Activated T-helper 9 cell treated with anti-CD3 and anti-CD28 coated beads, Interleukin-2, amount 50 U/mL, for 16 hours (primary cell): ENCODE data around the gene FUT1.
A peak's percentile ranks its signal among the peaks of the same experiment; 100 is the strongest.
"Not testable (repeated sequence)": the region's sequence is repeated elsewhere in the genome, so short reads cannot be mapped to it uniquely, and the experiment has no call there.

Source experiments
- DNase-seq: peaks from one replicate; pipeline ENCODE4 v3.0.0-alpha.2; 2020; ENCODE audit warnings: low read depth

FUT1 gene

GRCh38 chr19:48752496-48753365, at the start of gene FUT1:
Gene FUT1, minus strand, starts transcription at chr19:48752641. Its CDS starts 1,360 bp downstream, at chr19:48751281.
- DNase-seq: no peak

DNA sequence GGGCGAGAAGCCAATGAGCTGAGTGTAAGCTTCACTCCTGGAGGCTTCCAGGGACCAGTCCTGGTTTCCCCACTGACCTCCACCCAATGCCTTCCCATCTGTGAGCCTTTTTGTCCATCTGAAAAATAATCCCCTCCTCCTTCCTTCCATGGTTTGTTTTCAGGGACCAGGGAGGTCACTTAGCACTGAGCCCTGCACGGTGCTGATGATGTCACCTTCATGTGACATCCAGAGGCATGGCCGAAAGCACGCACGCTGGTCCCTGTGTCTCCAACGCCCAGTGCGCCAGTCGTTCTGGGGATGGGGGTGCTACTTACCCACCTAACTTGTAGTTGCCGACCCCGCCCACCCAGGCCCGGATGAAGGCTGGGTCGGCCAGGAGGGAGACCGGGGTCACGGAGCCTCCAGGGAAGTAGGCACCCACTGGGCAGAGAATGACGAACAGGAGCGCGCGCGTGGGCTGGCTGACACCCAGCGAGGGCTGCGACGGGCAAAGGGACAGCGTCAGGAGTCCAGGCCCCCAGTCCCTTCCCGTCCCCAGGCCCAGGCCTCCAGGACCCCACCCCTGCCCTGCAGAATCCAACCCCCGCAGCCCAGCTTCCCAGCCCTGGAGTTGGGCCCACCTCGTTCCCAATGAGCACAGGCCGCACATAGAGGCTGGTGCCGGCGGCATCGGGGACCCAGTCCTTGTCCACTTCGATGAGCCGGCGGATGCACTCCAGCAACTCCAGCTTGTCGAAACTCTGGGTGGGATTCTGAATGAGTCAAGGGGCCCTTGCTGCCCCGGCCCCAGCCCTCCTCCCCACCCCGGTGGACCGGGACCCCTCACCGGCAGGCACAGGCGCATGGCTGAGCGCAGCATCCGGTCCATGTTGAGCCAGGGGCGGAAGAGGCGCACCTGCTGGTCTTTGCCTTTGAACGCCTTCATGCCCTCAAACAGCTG, 47.2 kb upstream of the FUT1 start:
- no peak for DNase-seq

DNA sequence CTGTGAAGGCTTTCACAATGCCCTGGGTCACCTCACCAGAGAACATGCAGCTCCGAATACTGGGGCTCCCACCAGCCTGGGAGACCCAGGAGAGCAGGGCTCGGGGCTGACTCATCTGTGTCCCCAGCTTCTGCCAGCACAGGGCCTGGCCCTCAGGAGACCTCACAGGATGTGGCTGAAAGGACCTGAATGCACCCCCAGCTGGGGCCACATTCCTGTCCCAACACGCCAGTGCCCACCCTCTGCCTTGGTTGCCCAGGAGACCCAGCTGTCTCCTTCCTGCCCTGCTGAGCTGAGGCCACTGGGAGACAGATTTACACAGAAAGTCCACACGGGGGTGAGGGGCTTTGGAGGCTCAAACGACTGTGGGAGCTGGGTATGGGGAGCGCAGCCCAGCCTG, 46.5 kb upstream of the FUT1 start:
- DNase-seq: no peak

GRCh38 chr19:48797103-48797502, 44.7 kb upstream of the FUT1 start:
- no peak for DNase-seq

DNA sequence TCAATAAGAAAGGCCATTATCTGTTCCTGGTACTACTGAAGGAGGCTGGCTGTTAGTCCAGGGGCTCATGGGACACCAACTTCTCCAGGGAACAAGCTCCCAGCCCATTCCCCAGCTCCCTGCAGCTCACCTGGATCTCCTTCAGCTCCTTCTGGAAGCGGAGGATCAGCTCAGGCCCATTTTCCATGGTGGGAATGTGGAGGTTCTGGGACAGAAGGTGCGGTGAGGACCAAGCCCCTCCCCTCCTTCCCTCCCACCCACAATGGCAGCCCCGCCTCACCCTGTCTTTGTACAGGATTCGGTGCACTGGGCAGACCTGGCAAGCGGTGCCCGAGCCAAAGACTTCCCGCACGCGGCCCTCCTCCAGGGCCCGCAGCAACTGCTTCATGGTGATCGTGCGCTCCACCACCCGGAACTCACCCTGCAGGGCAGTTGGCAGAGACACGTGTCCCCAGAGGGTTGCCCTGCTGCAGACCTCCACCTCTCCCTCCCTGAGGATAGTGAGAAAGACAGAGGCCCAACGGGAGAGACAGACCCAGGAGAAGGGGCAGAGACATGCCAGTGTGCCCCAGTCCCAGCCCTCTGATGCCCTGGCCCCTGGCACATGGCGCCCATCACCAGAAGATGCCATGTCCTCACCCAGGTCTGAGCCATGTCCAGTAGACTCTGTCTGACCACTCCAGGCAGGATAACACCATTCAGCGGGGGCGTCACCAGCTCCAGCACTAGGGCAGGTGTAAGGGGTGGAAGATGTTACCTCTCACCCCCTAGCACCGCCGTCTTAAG, 44.0 kb upstream of the FUT1 start:
- DNase-seq: no peak

DNA sequence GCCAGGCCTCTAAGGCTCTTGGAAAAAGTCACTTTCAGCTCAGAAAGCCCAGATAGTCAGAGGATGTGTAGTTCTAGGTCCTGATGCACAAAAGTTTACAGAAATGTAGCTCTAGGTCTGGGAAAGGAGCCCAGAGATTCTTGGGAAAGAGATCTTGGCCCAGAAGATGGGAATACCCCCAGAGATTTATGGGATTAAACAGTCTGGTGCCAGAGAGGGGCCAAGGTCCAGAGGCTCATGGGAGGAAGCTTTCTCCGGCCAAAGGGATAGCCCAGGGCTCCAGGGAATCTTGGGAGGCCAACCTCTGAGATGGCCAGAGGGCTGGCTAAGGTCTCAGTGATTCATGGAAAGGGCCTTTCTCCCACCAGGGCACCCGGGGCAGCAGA, 43.2 kb upstream of the FUT1 start:
- DNase-seq: no peak

DNA sequence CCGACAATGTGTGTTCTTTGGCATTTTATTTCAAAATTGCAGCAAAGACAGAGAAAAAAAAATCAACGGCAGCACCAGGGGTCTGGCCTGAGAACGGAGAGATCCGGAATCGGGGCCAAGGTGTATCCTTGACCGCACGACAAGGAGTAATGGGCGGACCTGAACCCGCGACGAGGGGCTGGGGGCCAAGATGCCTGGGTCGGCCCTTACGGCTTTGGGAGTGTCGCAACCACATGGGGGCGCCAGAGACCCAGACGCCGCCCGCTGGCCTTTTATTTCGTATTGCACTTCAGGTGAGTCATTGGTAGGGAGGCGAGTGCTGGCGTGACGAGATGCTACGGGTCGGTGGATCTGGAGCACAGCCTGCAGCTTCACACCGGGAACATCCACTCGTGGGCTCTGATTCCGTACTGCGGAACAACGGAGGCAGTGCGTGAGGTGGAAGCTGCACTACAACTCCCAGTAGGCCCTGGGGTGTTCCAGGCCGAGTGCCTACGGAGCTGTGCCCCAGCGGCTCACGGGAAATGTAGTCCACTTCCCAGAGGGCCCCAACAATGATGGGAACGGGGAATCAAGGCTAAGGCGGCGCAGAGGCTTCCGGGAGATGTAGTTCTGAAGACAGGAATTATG, 42.7 kb upstream of the FUT1 start:
- DNase-seq: peak; percentile 71

- DNase-seq: no peak
These were observed 41.9 kb upstream of the FUT1 start for GRCh38 chr19:48794291-48794690.

- no peak for DNase-seq
These were observed 40.8 kb upstream of the FUT1 start for GRCh38 chr19:48793271-48793670.

GRCh38 chr19:48787331-48787730, 34.9 kb upstream of the FUT1 start:
- not testable (repeated sequence) for DNase-seq

DNA sequence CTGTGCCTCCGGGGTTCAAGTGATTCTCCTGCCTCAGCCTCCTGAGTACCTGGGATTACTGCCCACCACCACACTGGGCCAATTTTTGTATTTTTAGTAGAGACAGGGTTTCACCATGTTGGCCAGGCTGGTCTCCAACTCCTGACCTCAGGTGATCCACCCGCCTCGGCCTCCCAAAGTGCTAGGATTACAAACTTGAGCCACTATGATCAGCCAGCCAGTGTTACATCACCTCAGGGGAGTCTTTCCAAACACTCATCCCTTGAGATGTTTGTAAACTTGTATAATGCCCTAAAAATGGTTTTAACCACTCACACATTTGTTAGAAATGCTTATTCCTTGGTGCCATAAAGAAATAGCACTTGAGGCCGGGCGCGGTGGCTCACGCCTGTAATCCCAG, 34.0 kb upstream of the FUT1 start:
- not testable (repeated sequence) for DNase-seq

DNA sequence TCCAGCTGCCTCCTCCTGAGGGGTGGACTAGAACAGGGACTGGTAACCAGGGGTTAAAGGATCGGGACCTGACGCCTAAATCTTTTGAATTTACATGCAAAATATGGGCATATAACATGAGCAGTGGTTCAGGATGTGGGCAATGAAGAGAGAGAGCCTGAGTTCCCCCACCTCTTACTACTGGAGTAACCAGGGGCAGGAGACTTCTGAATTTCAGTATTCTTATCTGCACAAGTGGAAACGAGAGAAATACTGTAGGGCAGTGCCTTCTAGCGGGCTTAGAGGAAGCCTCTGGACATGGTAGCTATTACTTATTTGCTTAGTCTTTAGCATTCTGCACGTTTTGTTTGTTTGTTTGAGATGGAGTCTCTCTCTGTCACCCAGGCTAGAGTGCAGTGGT, 32.1 kb upstream of the FUT1 start:
- DNase-seq: no peak

GRCh38 chr19:48780631-48781391, 28.4 kb upstream of the FUT1 start:
- no peak for DNase-seq

DNA sequence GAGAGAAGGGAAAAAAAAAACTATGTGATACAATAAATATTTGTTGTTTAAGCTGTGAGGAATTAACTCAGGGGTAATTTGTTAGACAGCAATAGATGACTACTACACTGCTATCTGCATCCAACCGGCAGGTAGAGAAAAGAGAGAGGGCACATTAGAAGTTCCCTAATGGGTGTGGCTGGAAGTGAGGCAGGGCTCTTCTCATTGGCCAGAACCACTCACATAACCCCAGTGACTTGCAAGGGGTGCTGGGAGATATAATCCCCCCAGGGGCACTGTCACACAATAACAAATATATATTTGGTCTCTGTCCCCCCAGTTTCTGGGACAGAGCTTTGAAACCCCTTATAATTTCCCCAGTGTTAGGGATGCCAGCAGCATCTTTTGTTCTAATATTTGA, 27.2 kb upstream of the FUT1 start:
- no peak for DNase-seq

- no peak for DNase-seq
These were observed 25.3 kb upstream of the FUT1 start for GRCh38 chr19:48777720-48778119.

DNA sequence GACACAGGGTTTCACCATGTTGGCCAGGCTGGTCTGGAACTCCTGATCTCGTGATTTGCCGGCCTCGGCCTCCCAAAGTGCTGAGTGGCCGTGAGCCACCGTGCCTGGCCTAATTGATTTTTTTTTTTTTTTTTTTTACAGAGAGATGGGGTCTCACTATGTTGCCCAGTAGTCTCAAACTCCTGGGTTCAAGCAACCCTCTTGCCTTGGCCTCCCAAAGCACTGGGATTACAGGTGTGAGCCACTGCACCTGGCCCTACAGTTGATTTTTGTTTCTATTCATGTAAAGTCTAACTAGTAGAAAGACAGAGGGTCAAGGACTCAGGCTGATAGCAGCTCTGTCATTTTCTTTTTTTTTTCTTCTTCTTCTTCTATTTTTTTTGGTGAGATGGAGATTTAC, 24.7 kb upstream of the FUT1 start:
- DNase-seq: no peak

DNA sequence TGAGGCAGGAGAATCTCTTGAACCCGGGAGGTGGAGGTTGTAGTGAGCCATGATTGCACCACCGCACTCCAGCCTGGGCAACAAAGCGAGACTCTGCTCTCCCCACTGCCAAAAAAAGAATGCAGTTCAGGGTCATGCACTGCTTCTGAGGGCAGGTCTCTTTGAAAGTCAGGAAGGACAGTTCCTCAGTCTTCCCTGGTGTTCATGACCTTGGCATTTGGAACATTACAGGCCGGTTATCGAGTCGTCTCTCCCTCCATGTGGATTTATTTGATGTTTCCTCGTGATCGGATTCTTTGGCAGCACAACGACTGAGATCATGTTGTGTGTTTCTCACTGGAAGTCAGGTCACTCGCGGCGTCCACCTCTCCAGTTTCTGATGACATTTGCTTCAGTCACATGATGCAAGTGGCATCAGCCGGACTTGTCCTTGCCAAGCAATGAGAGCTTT, 20.1 kb upstream of the FUT1 start:
- no peak for DNase-seq

DNA sequence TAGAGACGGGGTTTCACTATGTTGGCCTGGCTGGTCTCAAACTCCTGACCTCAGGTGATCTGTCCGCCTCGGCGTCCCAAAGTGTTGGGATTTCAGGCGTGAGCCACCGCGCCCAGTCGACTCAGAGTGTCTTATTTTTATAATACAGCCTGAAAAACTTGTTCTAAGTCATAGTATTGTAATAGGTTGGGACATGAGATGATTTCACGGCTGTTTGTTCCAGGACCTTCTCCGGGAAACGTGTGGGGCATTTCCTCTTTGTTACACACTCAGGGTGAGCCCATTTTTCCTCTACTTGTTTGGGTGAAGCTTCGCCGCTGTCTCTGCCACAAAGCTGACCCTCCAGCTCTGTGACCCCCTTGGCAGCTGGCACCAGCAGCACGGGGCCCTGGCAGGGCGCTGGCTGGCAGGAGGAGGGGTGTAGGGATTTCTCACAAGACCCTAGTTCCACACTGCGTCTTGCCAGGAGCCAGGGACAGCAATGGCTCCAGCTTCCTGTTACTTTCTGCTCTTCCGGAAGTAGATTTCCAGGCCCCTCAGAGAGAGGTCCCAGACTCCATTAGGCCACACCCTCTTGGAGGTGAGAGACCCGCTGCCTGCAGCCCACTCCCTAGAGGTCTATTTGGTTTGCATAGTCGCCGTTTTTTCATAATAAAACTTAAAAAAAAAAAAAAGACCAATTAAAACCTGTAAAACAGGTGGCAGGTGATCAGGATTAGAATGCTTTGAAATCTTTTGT, 18.5 kb upstream of the FUT1 start:
- no peak for DNase-seq

GRCh38 chr19:48770266-48770665, 17.8 kb upstream of the FUT1 start:
- no peak for DNase-seq
